ENCODE measurements around the gene CLCN3. TPM values are rescaled to one million over a fixed set of nuclear protein-coding genes. Genes with fewer than 3 reads are reported as not detected.
"Not testable (repeated sequence)": the region's sequence is repeated elsewhere in the genome, so short reads cannot be mapped to it uniquely, and the experiment has no call there.

CLCN3 gene
- total RNA-seq, 1 experiment from 2014 or later = 42.1 TPM

GRCh38 chr4:169668069-169668721 lies 47.8 kb downstream of the CLCN3 start:
- Mint-ChIP-seq H3K4me1 (ENCODE audit: low read depth, unreplicated experiment) (peaks cover 22% of the 10 kb centered on the region), H3K36me3 (ENCODE audit: insufficient read depth, unreplicated experiment) (no peaks in the 10 kb centered on the region), H3K9me3 (ENCODE audit: unreplicated experiment) (no peaks in the 10 kb centered on the region), H3K27me3 (ENCODE audit: insufficient read depth, unreplicated experiment) (no peaks in the 10 kb centered on the region), H3K27ac (ENCODE audit: unreplicated experiment) (no peak overlapping the region), H3K4me3 (ENCODE audit: unreplicated experiment) (no peak overlapping the region)
- no TSS peak for BruUV-seq (replicated peaks)
- intact Hi-C loops (cut with micrococcal nuclease; ENCODE audit: unreplicated experiment) = no loop called here
- TF ChIP-seq CTCF (IDR thresholded peaks at IDR 0.05; ENCODE audit: insufficient read depth in 1 of 2, low read depth in 1 of 2, low read length in 1 of 2, severe bottlenecking in 1 of 2, unreplicated experiment in 1 of 2) = no peak
- no peak overlapping the region for H3K4me3 ChIP-seq (ENCODE audit: low read depth, low read length)
- DNase-seq = peak in 1 of 2 experiments; percentile 29
- CTCF ChIA-PET = interaction anchor here (0.6 kb wide), 1 partner anchor 49 kb away, joined by 5 read pairs; no protein-coding TSS in a partner anchor
- no peaks in the 10 kb centered on the region for H3K27me3 ChIP-seq (replicated peaks; ENCODE audit: control insufficient read depth, insufficient read depth, low read length)
- H3K9me3 ChIP-seq = no peaks in the 10 kb centered on the region
- POLR2A ChIA-PET = interaction anchor here (0.6 kb wide), 2 partner anchors 14 to 48 kb away, joined by 3 to 4 read pairs; no protein-coding TSS in a partner anchor
- H3K36me3 ChIP-seq (ENCODE audit: control insufficient read depth, insufficient read depth, low read length) = no peaks in the 10 kb centered on the region
- peaks cover 21% of the 10 kb centered on the region for H3K4me1 ChIP-seq

DNA sequence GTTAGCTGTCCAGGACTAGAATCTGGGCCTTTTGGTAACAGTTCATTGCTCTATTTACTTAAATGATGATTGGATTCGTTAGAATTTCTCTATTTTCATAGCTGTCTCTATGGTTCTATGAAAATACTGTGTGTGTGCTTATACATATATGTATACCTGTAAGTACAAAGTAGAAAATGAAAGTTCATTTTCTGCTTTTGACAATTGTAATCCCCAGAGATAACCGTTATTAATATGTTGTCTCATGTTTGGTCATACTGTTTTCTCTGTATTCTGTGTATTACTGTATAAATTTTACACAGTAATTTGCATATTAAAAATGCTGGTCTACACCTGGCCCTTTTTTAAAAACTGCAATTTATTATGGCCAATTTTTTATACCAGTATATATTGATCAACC lies 55.4 kb downstream of the CLCN3 start:
- no peaks in the 10 kb centered on the region for H3K27me3 Mint-ChIP-seq (ENCODE audit: insufficient read depth, unreplicated experiment)
- intact Hi-C loops (cut with micrococcal nuclease; ENCODE audit: unreplicated experiment) = no loop called here
- CTCF ChIA-PET = no interaction called here

DNA sequence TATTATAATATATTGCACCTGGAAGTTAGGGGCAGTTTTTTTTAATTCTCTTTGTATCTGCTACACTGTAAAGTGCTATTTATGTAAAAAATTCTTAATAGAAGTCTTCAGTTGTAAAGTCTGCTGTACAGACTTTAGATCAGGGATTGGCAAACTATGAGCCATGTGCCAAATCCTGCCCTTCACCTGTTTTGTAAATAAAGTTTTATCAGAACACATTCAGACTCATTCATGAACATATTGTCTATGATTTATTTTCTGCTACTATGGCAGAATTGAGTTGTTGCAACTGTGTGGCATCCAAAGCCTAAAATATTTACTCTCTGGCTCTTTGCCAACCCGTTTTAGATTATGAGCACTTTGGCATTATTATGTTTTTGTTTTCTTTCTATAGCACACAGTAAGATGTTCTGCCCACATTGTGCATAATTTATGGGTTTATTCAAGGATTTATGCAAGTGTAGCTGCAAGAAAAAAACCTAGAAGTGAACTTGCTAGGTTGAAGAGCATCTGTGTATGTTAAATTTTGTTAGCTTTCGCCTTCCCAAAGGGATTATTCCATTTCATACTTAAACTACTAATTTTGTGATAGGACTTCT lies 56.9 kb downstream of the CLCN3 start:
- no peak for TF ChIP-seq CTCF (IDR thresholded peaks at IDR 0.05; ENCODE audit: insufficient read depth in 1 of 2, low read depth in 1 of 2, low read length in 1 of 2, severe bottlenecking in 1 of 2, unreplicated experiment in 1 of 2)

More for the DNA sequence above, 55.4 kb downstream of the CLCN3 start:
- H3K27ac Mint-ChIP-seq (ENCODE audit: unreplicated experiment) = no peak overlapping the region
- H3K4me3 Mint-ChIP-seq (ENCODE audit: unreplicated experiment) = no peak overlapping the region
- H3K4me1 ChIP-seq = no peaks in the 10 kb centered on the region
- no peaks in the 10 kb centered on the region for H3K9me3 Mint-ChIP-seq (ENCODE audit: unreplicated experiment)
- H3K9me3 ChIP-seq = no peaks in the 10 kb centered on the region
- H3K4me3 ChIP-seq (ENCODE audit: low read depth, low read length) = no peak overlapping the region
- no peaks in the 10 kb centered on the region for H3K27me3 ChIP-seq (replicated peaks; ENCODE audit: control insufficient read depth, insufficient read depth, low read length)
- DNase-seq = no peak
- POLR2A ChIA-PET = no interaction called here
- no TSS peak for BruUV-seq (replicated peaks)
- H3K4me1 Mint-ChIP-seq (ENCODE audit: low read depth, unreplicated experiment) = no peaks in the 10 kb centered on the region
- peaks cover 12% of the 10 kb centered on the region for H3K36me3 Mint-ChIP-seq (ENCODE audit: insufficient read depth, unreplicated experiment)
- no peak for TF ChIP-seq CTCF (IDR thresholded peaks at IDR 0.05; ENCODE audit: insufficient read depth in 1 of 2, low read depth in 1 of 2, low read length in 1 of 2, severe bottlenecking in 1 of 2, unreplicated experiment in 1 of 2)
- H3K36me3 ChIP-seq (ENCODE audit: control insufficient read depth, insufficient read depth, low read length) = no peaks in the 10 kb centered on the region

GRCh38 chr4:169678486-169678885 lies 58.1 kb downstream of the CLCN3 start:
- peaks cover 19% of the 10 kb centered on the region for H3K36me3 Mint-ChIP-seq (ENCODE audit: insufficient read depth, unreplicated experiment)
- POLR2A ChIA-PET; intact Hi-C loops (cut with micrococcal nuclease; ENCODE audit: unreplicated experiment); H3K27me3 Mint-ChIP-seq (ENCODE audit: insufficient read depth, unreplicated experiment); H3K4me3 Mint-ChIP-seq (ENCODE audit: unreplicated experiment); H3K4me3 ChIP-seq (ENCODE audit: low read depth, low read length); BruUV-seq (replicated peaks); DNase-seq; H3K9me3 Mint-ChIP-seq (ENCODE audit: unreplicated experiment); CTCF ChIA-PET; H3K4me1 ChIP-seq; H3K36me3 ChIP-seq (ENCODE audit: control insufficient read depth, insufficient read depth, low read length); H3K4me1 Mint-ChIP-seq (ENCODE audit: low read depth, unreplicated experiment); H3K27me3 ChIP-seq (replicated peaks; ENCODE audit: control insufficient read depth, insufficient read depth, low read length); H3K27ac Mint-ChIP-seq (ENCODE audit: unreplicated experiment); H3K9me3 ChIP-seq: not testable (repeated sequence)

More for the DNA sequence above, 56.9 kb downstream of the CLCN3 start:
- H3K9me3 Mint-ChIP-seq (ENCODE audit: unreplicated experiment) = no peaks in the 10 kb centered on the region
- H3K4me1 Mint-ChIP-seq (ENCODE audit: low read depth, unreplicated experiment) = no peaks in the 10 kb centered on the region
- no peak overlapping the region for H3K27ac Mint-ChIP-seq (ENCODE audit: unreplicated experiment)
- intact Hi-C loops (cut with micrococcal nuclease; ENCODE audit: unreplicated experiment) = no loop called here
- peaks cover 12% of the 10 kb centered on the region for H3K36me3 Mint-ChIP-seq (ENCODE audit: insufficient read depth, unreplicated experiment)
- H3K36me3 ChIP-seq (ENCODE audit: control insufficient read depth, insufficient read depth, low read length) = no peaks in the 10 kb centered on the region
- H3K4me1 ChIP-seq = no peaks in the 10 kb centered on the region
- no peak overlapping the region for H3K4me3 ChIP-seq (ENCODE audit: low read depth, low read length)
- ChIA-PET POLR2A (no interaction called here), CTCF (no interaction called here)
- H3K27me3 Mint-ChIP-seq (ENCODE audit: insufficient read depth, unreplicated experiment) = no peaks in the 10 kb centered on the region
- BruUV-seq (replicated peaks) = no TSS peak
- DNase-seq = no peak
- H3K27me3 ChIP-seq (replicated peaks; ENCODE audit: control insufficient read depth, insufficient read depth, low read length) = no peaks in the 10 kb centered on the region
- H3K9me3 ChIP-seq = no peaks in the 10 kb centered on the region
- H3K4me3 Mint-ChIP-seq (ENCODE audit: unreplicated experiment) = no peak overlapping the region

DNA sequence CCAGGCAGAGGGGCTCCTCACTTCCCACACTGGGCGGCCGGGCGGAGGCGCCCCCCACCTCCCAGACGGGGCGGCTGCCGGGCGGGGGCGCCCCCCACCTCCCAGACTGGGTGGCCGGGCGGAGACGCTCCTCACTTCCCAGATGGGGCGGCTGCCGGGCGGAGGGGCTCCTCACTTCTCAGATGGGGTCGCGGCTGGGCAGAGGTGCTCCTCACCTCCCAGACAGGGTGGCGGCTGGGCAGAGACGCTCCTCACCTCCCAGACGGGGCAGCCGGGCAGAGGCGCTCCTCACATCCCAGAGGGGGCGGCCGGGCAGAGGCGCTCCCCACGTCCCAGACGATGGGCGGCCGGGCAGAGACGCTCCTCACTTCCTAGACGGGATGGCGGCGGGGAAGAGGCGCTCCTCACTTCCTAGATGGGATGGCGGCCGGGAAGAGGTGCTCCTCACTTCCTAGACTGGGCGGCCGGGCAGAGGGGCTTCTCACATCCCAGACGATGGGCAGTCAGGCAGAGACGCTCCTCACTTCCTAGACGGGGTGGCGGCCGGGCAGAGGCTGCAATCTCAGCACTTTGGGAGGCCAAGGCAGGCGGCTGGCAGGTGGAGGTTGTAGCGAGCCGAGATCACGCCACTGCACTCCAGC lies 58.7 kb downstream of the CLCN3 start:
- CTCF ChIA-PET; H3K9me3 ChIP-seq; H3K4me1 Mint-ChIP-seq (ENCODE audit: low read depth, unreplicated experiment); H3K4me3 Mint-ChIP-seq (ENCODE audit: unreplicated experiment); H3K27me3 ChIP-seq (replicated peaks; ENCODE audit: control insufficient read depth, insufficient read depth, low read length); H3K27ac Mint-ChIP-seq (ENCODE audit: unreplicated experiment); H3K4me3 ChIP-seq (ENCODE audit: low read depth, low read length); H3K36me3 ChIP-seq (ENCODE audit: control insufficient read depth, insufficient read depth, low read length); DNase-seq; BruUV-seq (replicated peaks); intact Hi-C loops (cut with micrococcal nuclease; ENCODE audit: unreplicated experiment); H3K9me3 Mint-ChIP-seq (ENCODE audit: unreplicated experiment); H3K4me1 ChIP-seq; H3K27me3 Mint-ChIP-seq (ENCODE audit: insufficient read depth, unreplicated experiment); POLR2A ChIA-PET: not testable (repeated sequence)
- peaks cover 23% of the 10 kb centered on the region for H3K36me3 Mint-ChIP-seq (ENCODE audit: insufficient read depth, unreplicated experiment)

Data from Caco-2 (cell line).